PC-9 (cell line): ENCODE data around the gene ESPN.

Experiments used
- EZH2 ChIP-seq: fragments of 200-600 bp; sonication (generic); IDR thresholded peaks from 2 replicates; pipeline ENCODE4 v1.8.0; 2017; ENCODE audit warnings: antibody characterized with exemption, low read depth
- TF ChIP-seq, protein P1 (sequence below): fragments of 200-600 bp; sonication (generic); conservative IDR thresholded peaks from 2 replicates; pipeline ENCODE4 v1.6.1; 2017; ENCODE audit warnings: mixed run types, antibody characterized with exemption, mild to moderate bottlenecking, moderate library complexity

DNA sequence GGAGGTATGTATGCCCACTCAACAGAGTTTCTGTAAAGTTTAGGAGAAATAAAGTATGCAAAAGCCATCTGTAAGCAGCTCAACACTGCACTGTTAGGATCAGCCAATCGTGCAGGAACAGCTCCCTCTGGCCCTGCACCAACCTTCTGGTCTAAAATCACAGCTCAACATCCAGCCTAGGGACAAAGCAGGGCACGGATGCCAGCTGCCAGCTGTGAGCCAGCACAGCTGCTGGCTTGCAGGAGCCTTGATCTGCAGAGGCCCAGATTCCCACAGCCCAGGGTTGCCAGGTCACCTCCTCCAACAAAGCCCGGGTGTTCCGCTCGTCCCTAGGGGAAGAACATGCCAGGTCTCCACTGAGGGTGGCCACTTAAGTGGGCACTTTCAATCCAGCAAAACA, 39.6 kb upstream of the ESPN start:
- TF ChIP-seq EZH2: no peak
- TF ChIP-seq, protein P1, sequence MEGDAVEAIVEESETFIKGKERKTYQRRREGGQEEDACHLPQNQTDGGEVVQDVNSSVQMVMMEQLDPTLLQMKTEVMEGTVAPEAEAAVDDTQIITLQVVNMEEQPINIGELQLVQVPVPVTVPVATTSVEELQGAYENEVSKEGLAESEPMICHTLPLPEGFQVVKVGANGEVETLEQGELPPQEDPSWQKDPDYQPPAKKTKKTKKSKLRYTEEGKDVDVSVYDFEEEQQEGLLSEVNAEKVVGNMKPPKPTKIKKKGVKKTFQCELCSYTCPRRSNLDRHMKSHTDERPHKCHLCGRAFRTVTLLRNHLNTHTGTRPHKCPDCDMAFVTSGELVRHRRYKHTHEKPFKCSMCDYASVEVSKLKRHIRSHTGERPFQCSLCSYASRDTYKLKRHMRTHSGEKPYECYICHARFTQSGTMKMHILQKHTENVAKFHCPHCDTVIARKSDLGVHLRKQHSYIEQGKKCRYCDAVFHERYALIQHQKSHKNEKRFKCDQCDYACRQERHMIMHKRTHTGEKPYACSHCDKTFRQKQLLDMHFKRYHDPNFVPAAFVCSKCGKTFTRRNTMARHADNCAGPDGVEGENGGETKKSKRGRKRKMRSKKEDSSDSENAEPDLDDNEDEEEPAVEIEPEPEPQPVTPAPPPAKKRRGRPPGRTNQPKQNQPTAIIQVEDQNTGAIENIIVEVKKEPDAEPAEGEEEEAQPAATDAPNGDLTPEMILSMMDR: no peak
